Neural progenitor cell (in vitro differentiated cells): ENCODE data around the gene GAB4.

ENCODE experiments used
- CTCF ChIP-seq: fragments of 200-600 bp; sonication (generic); IDR thresholded peaks from 2 replicates; pipeline ENCODE4 v1.5.1; 2017; ENCODE audit warnings: antibody characterized with exemption, mild to moderate bottlenecking
- EZH2 ChIP-seq: fragments of 200-600 bp; sonication (generic); IDR thresholded peaks from 2 replicates; pipeline ENCODE4 v1.6.1; 2017; ENCODE audit warnings: antibody characterized with exemption, mild to moderate bottlenecking, moderate library complexity

GRCh38 chr22:16967453-16968217, 40.4 kb downstream of the GAB4 start:
- TF ChIP-seq CTCF, result no peak
- no peak for TF ChIP-seq EZH2
